ENCODE data around the gene NLRP10.

NLRP10 gene

DNA sequence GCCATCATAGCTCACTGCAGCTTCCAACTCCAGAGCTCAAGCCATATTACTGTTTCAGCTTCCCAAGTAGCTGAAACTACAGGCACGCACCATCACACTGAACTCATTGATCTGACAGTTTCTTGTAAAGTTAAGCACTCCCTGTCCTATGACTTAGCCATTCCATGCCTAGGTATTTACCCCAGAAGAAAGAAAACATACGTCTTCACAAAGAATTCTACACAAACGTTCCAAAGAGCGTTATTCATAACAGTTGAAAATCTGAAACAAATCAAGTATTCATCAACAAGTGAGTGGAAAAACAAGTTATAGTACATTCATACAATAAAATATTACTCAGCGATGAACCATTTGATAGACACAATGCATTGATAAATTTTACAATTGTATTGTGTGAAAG, 7.8 kb upstream of the NLRP10 start:
- H3K9me3 ChIP-seq (ENCODE audit: control insufficient read depth, low read length): no peaks in the 10 kb centered on the region
- H3K4me1 ChIP-seq (ENCODE audit: control insufficient read depth, insufficient read depth, low read length): peaks cover 27% of the 10 kb centered on the region
- DNase-seq (ENCODE audit: low read depth): no peak
- H3K9ac ChIP-seq (ENCODE audit: low read length): no peak overlapping the region
- no peak overlapping the region for H3K4me3 ChIP-seq (ENCODE audit: low read length)
- no peaks in the 10 kb centered on the region for H3K36me3 ChIP-seq (ENCODE audit: control insufficient read depth, insufficient read depth, low read length, severe bottlenecking)
- no peaks in the 10 kb centered on the region for H3K27me3 ChIP-seq (replicated peaks; ENCODE audit: control insufficient read depth, insufficient read depth, low read length)

- H3K9me3 ChIP-seq (ENCODE audit: control insufficient read depth, low read length): no peaks in the 10 kb centered on the region
- H3K9ac ChIP-seq (ENCODE audit: low read length): no peak overlapping the region
- H3K4me3 ChIP-seq (ENCODE audit: low read length): no peak overlapping the region
- no peak for DNase-seq (ENCODE audit: low read depth)
- H3K36me3 ChIP-seq (ENCODE audit: control insufficient read depth, insufficient read depth, low read length, severe bottlenecking): no peaks in the 10 kb centered on the region
- peaks cover 27% of the 10 kb centered on the region for H3K4me1 ChIP-seq (ENCODE audit: control insufficient read depth, insufficient read depth, low read length)
- no peaks in the 10 kb centered on the region for H3K27me3 ChIP-seq (replicated peaks; ENCODE audit: control insufficient read depth, insufficient read depth, low read length)
These were observed 6.6 kb upstream of the NLRP10 start for GRCh38 chr11:7971846-7972245.

- Histone ChIP-seq H3K4me1 (ENCODE audit: control insufficient read depth, insufficient read depth, low read length) (peaks cover 34% of the 10 kb centered on the region), H3K4me3 (ENCODE audit: low read length) (no peak overlapping the region), H3K9ac (ENCODE audit: low read length) (no peak overlapping the region), H3K27me3 (replicated peaks; ENCODE audit: control insufficient read depth, insufficient read depth, low read length) (no peaks in the 10 kb centered on the region), H3K36me3 (ENCODE audit: control insufficient read depth, insufficient read depth, low read length, severe bottlenecking) (no peaks in the 10 kb centered on the region), H3K9me3 (ENCODE audit: control insufficient read depth, low read length) (no peaks in the 10 kb centered on the region)
- DNase-seq (ENCODE audit: low read depth): peak; percentile 39
These were observed 4.8 kb upstream of the NLRP10 start for GRCh38 chr11:7969756-7970646.

- H3K27me3 ChIP-seq (replicated peaks; ENCODE audit: control insufficient read depth, insufficient read depth, low read length): no peaks in the 10 kb centered on the region
- H3K4me3 ChIP-seq (ENCODE audit: low read length): no peak overlapping the region
- no peaks in the 10 kb centered on the region for H3K9me3 ChIP-seq (ENCODE audit: control insufficient read depth, low read length)
- H3K4me1 ChIP-seq (ENCODE audit: control insufficient read depth, insufficient read depth, low read length): peaks cover 43% of the 10 kb centered on the region
- DNase-seq (ENCODE audit: low read depth): peak; percentile 70
- no peaks in the 10 kb centered on the region for H3K36me3 ChIP-seq (ENCODE audit: control insufficient read depth, insufficient read depth, low read length, severe bottlenecking)
- H3K9ac ChIP-seq (ENCODE audit: low read length): peak overlapping the region; percentile 35
These were observed 3.4 kb upstream of the NLRP10 start for GRCh38 chr11:7968686-7969085.

GRCh38 chr11:7967826-7968225, 2.6 kb upstream of the NLRP10 start:
- H3K27me3 ChIP-seq (replicated peaks; ENCODE audit: control insufficient read depth, insufficient read depth, low read length): no peaks in the 10 kb centered on the region
- DNase-seq (ENCODE audit: low read depth): peak; percentile 72
- H3K4me1 ChIP-seq (ENCODE audit: control insufficient read depth, insufficient read depth, low read length): peaks cover 43% of the 10 kb centered on the region
- no peaks in the 10 kb centered on the region for H3K9me3 ChIP-seq (ENCODE audit: control insufficient read depth, low read length)
- no peak overlapping the region for H3K4me3 ChIP-seq (ENCODE audit: low read length)
- no peaks in the 10 kb centered on the region for H3K36me3 ChIP-seq (ENCODE audit: control insufficient read depth, insufficient read depth, low read length, severe bottlenecking)
- H3K9ac ChIP-seq (ENCODE audit: low read length): peak overlapping the region; percentile 37

- no peaks in the 10 kb centered on the region for H3K36me3 ChIP-seq (ENCODE audit: control insufficient read depth, insufficient read depth, low read length, severe bottlenecking)
- H3K27me3 ChIP-seq (replicated peaks; ENCODE audit: control insufficient read depth, insufficient read depth, low read length): no peaks in the 10 kb centered on the region
- H3K4me3 ChIP-seq (ENCODE audit: low read length): no peak overlapping the region
- H3K9me3 ChIP-seq (ENCODE audit: control insufficient read depth, low read length): no peaks in the 10 kb centered on the region
- H3K9ac ChIP-seq (ENCODE audit: low read length): no peak overlapping the region
- peaks cover 43% of the 10 kb centered on the region for H3K4me1 ChIP-seq (ENCODE audit: control insufficient read depth, insufficient read depth, low read length)
- no peak for DNase-seq (ENCODE audit: low read depth)
These were observed 1.9 kb upstream of the NLRP10 start for GRCh38 chr11:7967097-7967496.

GRCh38 chr11:7964873-7965272, 374 bp downstream of the NLRP10 start:
- Histone ChIP-seq H3K9ac (ENCODE audit: low read length) (peak overlapping the region; percentile 72), H3K4me3 (ENCODE audit: low read length) (peak overlapping the region; percentile 20), H3K27me3 (replicated peaks; ENCODE audit: control insufficient read depth, insufficient read depth, low read length) (no peaks in the 10 kb centered on the region), H3K36me3 (ENCODE audit: control insufficient read depth, insufficient read depth, low read length, severe bottlenecking) (no peaks in the 10 kb centered on the region), H3K9me3 (ENCODE audit: control insufficient read depth, low read length) (no peaks in the 10 kb centered on the region), H3K4me1 (ENCODE audit: control insufficient read depth, insufficient read depth, low read length) (peaks cover 43% of the 10 kb centered on the region)
- DNase-seq (ENCODE audit: low read depth): peak; percentile 72

DNA sequence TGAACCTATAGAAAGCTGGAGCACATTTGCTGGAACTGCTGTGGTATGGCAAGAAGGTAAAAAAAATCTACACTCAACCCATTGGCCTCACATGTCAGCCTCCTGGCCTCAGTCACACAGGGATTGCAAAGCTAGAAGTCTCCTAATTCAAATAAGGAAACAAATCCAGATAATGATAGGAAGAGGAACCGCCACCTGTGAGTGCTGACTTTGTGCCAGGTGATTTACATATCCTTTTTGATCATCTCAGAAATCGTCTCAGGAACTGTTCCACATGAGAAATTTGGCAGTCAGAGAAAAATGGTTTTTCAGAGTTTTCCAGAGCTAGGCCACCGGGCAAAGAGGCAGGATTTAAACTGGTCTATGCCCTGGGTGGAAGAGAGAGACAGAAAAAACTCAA, 986 bp downstream of the NLRP10 start:
- no peaks in the 10 kb centered on the region for H3K9me3 ChIP-seq (ENCODE audit: control insufficient read depth, low read length)
- DNase-seq (ENCODE audit: low read depth): peak; percentile 7
- H3K9ac ChIP-seq (ENCODE audit: low read length): peak overlapping the region; percentile 72
- H3K4me1 ChIP-seq (ENCODE audit: control insufficient read depth, insufficient read depth, low read length): peaks cover 40% of the 10 kb centered on the region
- no peak overlapping the region for H3K4me3 ChIP-seq (ENCODE audit: low read length)
- no peaks in the 10 kb centered on the region for H3K36me3 ChIP-seq (ENCODE audit: control insufficient read depth, insufficient read depth, low read length, severe bottlenecking)
- no peaks in the 10 kb centered on the region for H3K27me3 ChIP-seq (replicated peaks; ENCODE audit: control insufficient read depth, insufficient read depth, low read length)

GRCh38 chr11:7955191-7955590, 10.1 kb downstream of the NLRP10 start:
- DNase-seq (ENCODE audit: low read depth): no peak
- Histone ChIP-seq H3K27me3 (replicated peaks; ENCODE audit: control insufficient read depth, insufficient read depth, low read length) (no peaks in the 10 kb centered on the region), H3K9me3 (ENCODE audit: control insufficient read depth, low read length) (peaks cover 5% of the 10 kb centered on the region), H3K36me3 (ENCODE audit: control insufficient read depth, insufficient read depth, low read length, severe bottlenecking) (no peaks in the 10 kb centered on the region), H3K9ac (ENCODE audit: low read length) (no peak overlapping the region), H3K4me1 (ENCODE audit: control insufficient read depth, insufficient read depth, low read length) (no peaks in the 10 kb centered on the region), H3K4me3 (ENCODE audit: low read length) (no peak overlapping the region)

DNA sequence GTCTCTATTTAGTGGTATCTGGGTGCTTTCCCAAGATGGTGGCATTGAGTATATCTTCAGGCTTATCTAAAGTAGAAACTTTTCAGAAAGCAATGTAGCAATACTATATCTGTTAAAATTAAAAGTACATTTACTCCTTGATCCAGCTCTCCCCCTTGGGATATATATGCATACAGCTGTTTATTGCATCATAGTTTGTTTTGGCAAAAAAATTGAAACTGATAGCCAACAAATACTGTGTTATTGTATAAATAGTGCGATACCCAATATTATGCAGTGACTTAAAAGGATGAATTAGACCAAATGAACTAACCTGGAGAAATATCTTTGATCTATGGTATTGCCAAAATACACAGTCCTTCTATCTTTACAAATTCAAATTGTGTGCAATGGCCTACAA, 15.3 kb downstream of the NLRP10 start:
- Histone ChIP-seq H3K4me3 (ENCODE audit: low read length) (no peak overlapping the region), H3K36me3 (ENCODE audit: control insufficient read depth, insufficient read depth, low read length, severe bottlenecking) (no peaks in the 10 kb centered on the region), H3K27me3 (replicated peaks; ENCODE audit: control insufficient read depth, insufficient read depth, low read length) (peaks cover 6% of the 10 kb centered on the region), H3K9ac (ENCODE audit: low read length) (no peak overlapping the region), H3K4me1 (ENCODE audit: control insufficient read depth, insufficient read depth, low read length) (no peaks in the 10 kb centered on the region), H3K9me3 (ENCODE audit: control insufficient read depth, low read length) (peaks cover under 1% of the 10 kb centered on the region)
- DNase-seq (ENCODE audit: low read depth): peak; percentile 25

DNA sequence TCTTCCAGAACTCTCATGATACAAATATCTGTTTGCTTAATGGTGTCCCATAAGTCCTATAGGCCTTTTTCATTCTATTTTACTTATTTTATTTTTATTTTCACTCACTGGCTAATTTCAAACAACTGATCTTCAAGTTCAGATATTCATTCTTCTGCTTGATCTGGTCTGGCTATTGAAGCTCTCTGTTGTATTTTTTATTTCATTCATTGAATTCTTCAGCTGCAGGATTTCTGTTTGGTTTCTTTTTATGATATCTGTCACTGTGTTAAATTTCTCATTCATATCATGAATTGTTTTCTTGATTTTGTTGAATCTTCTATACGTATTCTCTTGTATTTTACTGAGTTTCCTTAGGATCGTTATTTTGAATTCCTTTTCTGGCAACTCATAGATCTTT, 21.1 kb downstream of the NLRP10 start:
- Histone ChIP-seq H3K36me3 (ENCODE audit: control insufficient read depth, insufficient read depth, low read length, severe bottlenecking) (no peaks in the 10 kb centered on the region), H3K4me1 (ENCODE audit: control insufficient read depth, insufficient read depth, low read length) (no peaks in the 10 kb centered on the region), H3K27me3 (replicated peaks; ENCODE audit: control insufficient read depth, insufficient read depth, low read length) (peaks cover 10% of the 10 kb centered on the region), H3K4me3 (ENCODE audit: low read length) (no peak overlapping the region), H3K9me3 (ENCODE audit: control insufficient read depth, low read length) (peaks cover 22% of the 10 kb centered on the region), H3K9ac (ENCODE audit: low read length) (no peak overlapping the region)
- DNase-seq (ENCODE audit: low read depth): no peak

DNA sequence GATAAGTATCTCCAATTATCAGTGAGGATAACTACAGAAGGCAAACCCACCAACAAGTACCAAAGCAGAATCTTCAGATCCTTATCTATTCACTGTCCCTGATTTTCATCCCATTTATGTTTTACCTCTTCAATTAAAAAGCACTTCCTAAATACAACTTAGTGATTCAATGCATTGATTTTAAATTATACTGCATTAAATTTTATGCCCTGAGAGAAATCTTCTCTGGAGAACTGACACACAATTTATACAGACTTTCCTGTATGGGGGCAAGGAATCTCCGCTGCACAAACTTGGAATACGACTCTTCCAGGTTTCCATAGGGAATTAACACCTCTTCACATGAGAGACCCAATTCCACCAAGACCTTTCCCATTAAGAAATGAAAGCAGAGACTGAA, 23.6 kb downstream of the NLRP10 start, which contains the start of gene OR10A3:
Gene OR10A3, minus strand, starts transcription at position 101 of the 400 bp plus-strand sequence. CDS start 2,188 bp downstream, outside the sequence.
- H3K9me3 ChIP-seq (ENCODE audit: control insufficient read depth, low read length): peaks cover 22% of the 10 kb centered on the region
- no peak within 1 kb of the TSS for H3K4me3 ChIP-seq (ENCODE audit: low read length)
- peaks cover 3% of the 10 kb centered on the region for H3K27me3 ChIP-seq (replicated peaks; ENCODE audit: control insufficient read depth, insufficient read depth, low read length)
- H3K4me1 ChIP-seq (ENCODE audit: control insufficient read depth, insufficient read depth, low read length): no peaks in the 10 kb centered on the region
- H3K36me3 ChIP-seq (ENCODE audit: control insufficient read depth, insufficient read depth, low read length, severe bottlenecking): no peaks in the 10 kb centered on the region
- no peak for DNase-seq (ENCODE audit: low read depth)
- no peak within 1 kb of the TSS for H3K9ac ChIP-seq (ENCODE audit: low read length)
